ENCODE data around the gene IARS2.
"Not testable (repeated sequence)": the region's sequence is repeated elsewhere in the genome, so short reads cannot be mapped to it uniquely, and the experiment has no call there.

IARS2 gene

DNA sequence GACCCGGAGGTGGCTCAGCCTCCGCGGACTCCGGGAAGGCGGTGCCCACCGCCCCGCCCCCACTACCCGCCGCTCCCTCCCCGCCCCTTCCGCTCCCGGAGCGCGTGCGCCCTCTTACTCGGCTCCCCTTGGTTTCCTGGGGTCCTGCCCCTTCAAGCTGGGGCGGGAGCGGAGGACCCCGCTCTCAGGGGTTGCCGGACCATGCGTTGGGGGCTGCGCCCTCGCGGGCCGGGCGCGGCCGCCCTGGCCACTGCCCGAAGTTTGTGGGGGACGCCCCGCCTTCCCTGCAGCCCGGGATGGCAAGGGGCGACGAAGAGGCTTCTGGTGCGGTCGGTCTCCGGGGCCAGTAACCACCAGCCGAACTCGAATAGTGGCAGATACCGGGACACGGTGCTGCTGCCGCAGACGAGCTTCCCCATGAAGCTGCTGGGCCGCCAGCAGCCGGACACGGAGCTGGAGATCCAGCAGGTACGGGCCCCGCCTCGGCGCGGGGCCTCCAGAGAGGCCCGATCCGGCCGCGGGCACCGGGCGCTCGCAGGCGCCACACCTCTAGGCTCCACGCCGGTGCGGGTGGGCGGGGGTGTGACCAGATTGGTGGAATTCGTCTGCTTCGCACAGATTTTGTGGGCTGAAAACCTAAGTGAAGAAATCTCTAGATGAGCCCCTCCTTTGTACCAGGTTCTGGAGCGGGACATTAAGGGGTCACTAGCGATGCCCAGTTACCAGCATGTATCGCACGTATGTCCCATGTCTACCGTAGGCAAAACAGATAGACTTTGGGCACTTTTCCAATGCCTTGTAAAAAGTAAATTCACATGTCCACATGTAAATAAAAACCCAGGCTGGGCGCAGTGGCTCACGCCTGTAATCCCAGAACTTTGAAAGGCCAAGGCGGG is at the start of gene IARS2:
Gene IARS2, plus strand, starts transcription at position 117 of the 896 bp plus-strand sequence. Its CDS starts 85 bp downstream, at position 202.
- peak; percentile 97 for DNase-seq

DNA sequence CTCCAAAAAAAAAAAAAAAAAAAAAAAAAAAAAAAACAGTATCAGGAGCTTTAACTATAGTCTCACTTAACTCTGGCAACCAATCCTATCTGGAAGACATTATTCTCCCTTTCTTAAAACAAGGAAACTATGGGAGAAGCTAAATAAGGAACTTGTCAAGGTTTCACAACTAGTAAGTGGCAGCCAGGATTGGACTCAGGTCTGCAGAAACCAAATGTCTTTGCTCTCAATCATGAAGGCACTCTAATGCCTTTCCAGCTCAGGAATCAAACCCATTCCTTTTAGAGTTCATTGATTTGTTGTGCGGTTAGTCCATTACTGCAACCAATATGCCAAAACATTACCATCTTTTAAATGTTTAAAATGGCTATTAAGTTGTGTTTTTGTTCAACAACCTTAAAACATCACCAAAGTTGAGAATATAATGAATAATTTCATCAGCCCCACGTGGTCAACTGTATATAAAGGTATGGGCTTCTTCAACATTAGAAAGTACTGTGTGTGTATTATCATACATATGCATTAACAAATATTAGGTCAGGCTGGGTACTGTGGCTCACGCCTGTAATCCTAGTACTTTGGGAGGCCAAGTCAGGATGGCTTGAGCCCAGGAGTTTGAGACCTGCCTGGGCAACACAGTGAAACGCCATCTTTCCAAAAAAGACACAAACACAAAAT is 49.1 kb upstream of the IARS2 start:
- DNase-seq, result no peak

GRCh38 chr1:220045356-220046051 is 48.4 kb upstream of the IARS2 start:
- peak; percentile 53 for DNase-seq

DNA sequence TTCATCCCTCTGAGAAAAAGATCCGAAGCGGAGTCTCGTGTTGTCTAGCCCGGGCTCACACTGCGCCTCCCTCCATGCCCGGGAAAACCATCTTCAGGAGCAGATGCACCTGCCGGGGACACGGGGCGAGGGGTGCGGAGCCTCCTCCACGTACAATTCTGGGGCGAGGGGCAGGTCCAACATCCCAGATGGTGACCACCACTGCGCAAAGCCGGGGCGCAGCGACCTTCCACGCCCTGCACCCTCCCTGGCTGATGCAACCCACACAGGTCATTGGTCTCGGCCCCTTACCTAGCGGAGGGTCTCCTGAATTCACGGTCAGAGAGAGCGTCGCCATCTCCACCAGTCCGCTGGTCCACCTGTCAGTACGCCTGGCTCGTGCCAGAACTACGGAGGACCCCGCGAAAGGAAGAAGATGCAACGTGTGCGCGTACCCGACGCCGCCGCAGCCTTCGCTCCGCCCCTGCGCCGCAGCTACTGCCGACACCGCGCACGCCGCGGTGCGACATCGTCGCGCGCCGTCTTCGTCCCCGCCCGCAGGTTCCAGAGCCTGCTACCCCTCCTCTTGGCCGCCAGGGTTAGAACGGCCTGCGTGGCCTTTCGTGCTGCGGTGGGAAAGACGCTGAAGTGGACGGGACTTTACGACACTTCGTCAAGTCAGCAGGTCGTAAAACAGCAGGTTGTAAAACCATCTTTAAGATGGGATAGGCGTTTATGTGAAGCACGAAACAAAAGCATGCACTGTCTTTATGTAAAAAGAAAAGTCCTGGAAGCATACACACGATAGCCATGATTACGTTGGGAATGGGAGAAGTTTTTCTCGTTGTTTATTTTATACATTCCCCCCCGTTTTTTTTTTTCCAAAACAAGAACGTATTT is 47.6 kb upstream of the IARS2 start, which contains the start of gene EPRS1:
Gene EPRS1, minus strand, starts transcription at position 454 of the 879 bp plus-strand sequence. Its CDS starts 117 bp downstream, at position 337.
- peak; percentile 99 for DNase-seq

DNA sequence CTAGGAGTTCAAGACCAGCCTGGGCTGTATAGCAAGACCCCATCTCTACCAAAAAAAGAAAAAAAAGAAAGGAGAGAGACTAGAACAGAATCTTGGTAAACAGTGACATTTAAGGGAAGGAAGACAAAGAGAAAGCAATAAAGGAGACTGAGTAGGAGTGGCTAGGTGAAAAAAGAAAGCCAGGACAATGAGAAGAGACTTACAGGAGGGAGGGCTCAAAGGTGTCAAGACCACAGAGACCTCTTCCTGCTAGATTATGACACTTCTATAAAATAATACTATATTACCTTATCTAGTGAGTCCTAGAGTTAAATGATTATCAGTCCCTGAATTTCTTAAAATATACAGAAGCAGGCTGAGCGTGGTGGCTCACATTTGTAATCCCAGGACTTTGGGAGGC is 37.6 kb upstream of the IARS2 start:
- no peak for DNase-seq

- DNase-seq, result no peak
Observed at GRCh38 chr1:220060876-220061275, 33.1 kb upstream of the IARS2 start.

GRCh38 chr1:220062629-220063028 is 31.3 kb upstream of the IARS2 start:
- DNase-seq, result no peak

DNA sequence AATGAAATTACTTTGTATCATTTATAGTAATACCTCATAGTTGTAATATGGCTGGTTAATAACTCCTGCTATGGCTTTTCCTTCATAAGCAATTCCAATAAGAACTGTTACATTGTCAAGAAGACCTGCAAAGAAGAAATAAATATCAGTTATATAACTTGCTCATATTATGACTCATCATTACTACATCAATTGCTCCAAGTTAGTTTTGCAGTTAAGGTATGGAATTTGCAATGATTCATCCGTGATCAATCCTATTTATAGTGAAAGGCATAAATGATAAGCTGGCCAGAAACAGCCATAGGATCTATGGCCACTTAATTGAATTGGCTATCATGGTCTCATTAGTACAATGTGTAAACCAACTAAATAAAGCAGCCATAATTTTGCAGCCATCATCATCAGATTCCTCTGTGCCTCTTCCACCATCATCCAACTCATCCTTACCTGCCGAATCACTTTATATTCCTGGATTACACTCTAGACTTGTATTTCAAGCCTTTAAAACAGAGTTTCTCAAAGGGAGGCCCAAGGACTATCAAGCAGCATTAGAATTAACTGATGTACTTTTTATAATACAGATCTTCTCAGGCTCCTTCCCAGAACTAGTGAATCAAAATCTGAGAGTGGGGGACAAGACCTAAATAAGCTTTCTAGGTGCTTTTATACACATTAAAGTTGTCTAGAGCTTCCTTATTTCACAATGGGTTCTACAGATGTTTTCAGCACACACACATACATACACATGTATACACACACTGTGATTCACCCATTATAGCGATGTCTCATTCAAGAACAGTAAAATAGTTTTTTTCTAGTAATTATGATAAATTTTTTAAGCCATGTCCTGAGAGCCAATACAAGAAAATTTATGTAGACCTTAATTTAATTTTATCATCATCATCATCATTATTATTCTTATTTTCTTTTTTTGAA is 26.4 kb upstream of the IARS2 start:
- DNase-seq, result no peak

DNA sequence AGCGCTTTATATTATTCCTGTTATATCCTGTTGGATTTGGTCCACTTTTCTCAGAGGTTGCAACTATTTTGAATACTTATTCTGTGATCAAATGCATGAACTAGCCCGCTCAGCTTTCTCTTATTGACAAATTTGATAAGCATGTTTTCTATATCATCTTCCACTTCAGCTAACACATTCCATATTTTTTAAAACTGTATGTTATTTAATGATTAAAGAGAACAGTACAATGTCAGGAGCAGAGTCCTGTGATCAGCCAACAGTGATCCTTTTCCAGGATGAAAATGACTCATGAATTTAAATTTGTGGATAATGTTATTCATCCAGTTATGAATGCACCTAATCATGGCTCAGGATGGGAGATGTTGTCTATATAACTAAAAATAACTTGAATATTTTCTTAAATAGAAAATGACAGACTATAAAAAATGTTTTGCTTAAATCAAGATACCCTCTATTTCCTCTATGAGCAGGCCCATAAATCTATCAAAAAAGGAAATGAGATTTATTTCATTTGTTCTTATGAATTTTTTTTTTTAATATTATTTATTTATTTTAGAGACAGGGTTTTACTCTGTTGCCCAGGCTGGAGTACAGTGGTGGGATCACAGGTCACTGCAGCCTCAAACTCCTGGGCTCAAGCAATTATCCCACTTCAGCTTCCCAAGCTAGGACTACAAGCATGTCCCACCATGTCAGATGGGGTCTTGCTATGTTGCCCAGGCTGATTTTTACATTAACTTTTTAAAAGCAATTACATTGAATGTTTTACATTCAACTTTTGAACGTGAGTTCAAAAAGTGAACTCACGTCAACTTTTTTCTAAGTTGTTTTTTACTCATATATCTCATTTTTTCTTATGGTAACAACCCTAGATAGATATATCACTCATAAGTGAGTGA is 16.8 kb upstream of the IARS2 start:
- DNase-seq, result no peak

DNA sequence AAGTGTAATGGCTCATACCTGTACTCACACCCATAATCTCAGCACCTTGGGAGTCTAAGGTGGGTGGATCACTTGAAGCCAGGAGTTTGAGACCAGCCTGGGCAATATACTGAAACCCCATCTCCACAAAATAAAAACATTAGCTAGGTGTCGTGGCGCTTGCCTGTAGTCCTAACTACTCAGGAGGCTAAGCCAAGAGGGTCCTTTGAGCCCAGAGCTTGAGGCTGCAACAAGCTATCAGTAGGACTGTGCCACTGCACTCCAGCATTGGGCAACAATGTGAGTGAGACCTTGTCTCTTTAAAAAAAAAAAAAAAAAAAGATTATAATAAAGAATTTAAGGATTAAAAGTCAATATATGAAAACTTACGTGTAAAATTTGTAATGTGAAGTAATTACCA is 16.0 kb upstream of the IARS2 start:
- DNase-seq, result no peak

- DNase-seq, result no peak
Observed at GRCh38 chr1:220084460-220084859, 9.5 kb upstream of the IARS2 start.

- DNase-seq, result not testable (repeated sequence)
Observed at GRCh38 chr1:220086261-220086686, 7.7 kb upstream of the IARS2 start.

- peak; percentile 99 for DNase-seq
Observed at GRCh38 chr1:220089650-220090556, 4.0 kb upstream of the IARS2 start, which contains the start of gene BPNT1. BPNT1 (minus strand) TSS chr1:220089788; CDS start chr1:220079846, 9,942 bp downstream.

DNA sequence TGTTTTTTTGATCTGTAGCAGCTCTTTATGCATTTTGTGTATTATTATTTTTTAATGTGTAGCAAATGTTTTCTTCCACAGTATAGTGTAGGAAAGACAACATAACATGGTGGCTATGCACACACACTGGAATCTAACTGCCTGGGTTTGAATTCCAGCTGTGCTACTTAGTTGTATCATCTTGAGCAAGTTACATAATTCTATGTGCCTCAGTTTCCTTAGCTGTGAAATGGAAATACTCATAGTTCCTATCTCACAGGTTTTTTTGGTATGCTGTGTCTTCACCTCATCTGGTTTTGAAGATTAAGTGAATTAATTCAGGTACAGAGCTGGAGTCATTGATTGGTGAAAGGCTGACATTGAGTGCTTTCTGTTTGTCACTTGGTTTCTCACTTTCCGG is 1.2 kb upstream of the IARS2 start:
- no peak for DNase-seq

DNA sequence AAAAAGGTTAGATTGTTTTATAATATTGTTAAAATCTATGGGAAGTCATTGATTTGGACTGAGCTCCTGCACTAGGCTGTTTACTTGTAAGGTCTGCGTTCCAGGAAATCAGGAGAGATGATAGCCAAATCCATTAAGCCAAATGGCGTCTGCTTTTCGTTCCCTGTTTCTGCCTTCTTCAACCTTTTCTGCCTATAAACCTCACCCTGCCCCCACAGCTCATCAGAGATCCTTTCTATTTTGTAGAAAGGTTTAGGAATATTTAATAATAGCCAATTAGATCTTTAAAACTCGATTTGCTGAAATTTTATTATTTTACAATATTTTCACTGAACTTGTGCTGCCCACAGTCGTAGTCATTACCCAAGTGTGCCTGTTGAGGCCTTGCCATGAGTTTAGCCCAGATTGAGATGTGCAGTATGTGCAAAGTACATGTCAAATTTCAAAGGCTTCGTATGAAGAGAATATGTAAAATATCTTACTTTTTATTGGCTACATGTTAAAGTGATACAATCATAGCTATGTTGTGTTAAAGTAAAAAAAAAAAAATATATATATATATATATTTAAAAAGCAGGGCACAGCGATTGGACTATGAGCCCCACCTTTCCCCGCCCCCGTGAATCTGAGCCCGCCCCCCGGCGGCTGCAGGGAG is 444 bp upstream of the IARS2 start:
- DNase-seq, result no peak

DNA sequence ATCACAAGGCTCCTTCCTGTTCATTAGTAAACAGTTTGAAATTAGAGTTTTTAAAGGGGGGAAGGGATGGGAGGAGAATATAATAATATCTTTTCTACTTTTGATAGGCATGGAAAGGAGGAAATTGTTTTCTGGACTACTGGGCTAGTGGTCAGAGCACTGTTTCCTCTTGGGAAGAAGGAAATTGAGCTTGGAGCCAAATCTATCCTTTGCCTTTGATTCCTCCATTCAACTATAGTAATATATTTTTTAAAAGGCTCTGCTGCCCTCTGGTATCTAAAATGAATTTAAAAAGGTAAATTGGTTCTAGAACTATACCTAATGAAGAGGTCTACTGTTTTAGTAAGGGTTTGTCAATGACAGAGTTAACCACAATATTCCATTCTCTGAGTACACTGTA is 5.9 kb downstream of the IARS2 start:
- no peak for DNase-seq

DNA sequence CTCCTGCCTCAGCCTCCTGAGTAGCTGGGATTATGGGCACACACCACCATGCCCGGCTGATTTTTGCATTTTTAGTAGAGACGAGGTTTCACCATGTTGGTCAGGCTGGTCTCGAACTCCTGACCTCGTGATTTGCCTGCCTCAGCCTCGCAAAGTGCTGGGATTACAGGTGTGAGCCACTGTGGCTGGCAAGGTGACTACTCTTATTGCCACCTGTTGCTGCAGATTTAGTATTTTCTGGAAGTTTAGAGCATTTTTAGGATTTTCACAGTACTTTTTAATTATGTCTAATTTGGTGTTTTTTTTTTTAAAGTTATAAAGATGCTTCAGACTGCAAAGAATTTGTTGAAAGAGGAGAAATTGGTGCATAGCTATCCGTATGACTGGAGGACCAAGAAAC is 16.5 kb downstream of the IARS2 start:
- DNase-seq, result not testable (repeated sequence)

DNA sequence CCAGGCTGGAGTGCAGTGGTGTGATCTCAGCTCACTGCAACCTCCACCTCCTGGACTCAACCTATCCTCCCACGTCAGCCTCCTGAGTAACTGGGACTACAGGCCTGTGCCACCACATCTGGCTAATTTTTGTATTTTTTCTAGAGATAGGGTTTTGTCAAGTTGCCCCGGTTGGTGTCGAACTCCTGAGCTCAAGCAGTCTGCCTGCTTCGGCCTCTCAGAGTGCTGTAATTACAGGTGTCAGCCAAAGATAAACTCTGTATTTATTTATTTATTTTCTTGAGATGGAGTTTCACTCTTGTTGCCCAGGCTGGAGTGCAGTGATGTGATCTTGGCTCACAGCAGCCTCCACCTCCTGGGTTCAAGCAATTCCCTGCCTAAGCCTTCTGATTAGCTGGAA is 18.7 kb downstream of the IARS2 start:
- DNase-seq, result not testable (repeated sequence)
